Myocyte (in vitro differentiated cells): ENCODE results near the gene OR52E1. TPM values are rescaled to one million over a fixed set of nuclear protein-coding genes. Genes with fewer than 3 reads are reported as not detected.
"Not testable (repeated sequence)": the region's sequence is repeated elsewhere in the genome, so short reads cannot be mapped to it uniquely, and the experiment has no call there.

Experiments
- DNase-seq: peaks from one replicate; pipeline ENCODE4 v3.0.0-alpha.2; 2012; ENCODE audit warnings: low read depth
- polyA plus RNA-seq: library from polyadenylated mRNA; unstranded; fragments of >200 nt; gene quantifications from one replicate; pipeline ENCODE4 v1.2.1, GENCODE V29; 2012; ENCODE audit warnings: missing spikeins
- total RNA-seq: library from RNA; depleted of rRNA; stranded (reverse); fragments of >200 nt; gene quantifications from 2 replicates; pipeline ENCODE4 v1.2.3, GENCODE V29; 2014

Gene OR52E1
- total RNA-seq: not detected in 2 replicates
- not detected for polyA plus RNA-seq

DNA sequence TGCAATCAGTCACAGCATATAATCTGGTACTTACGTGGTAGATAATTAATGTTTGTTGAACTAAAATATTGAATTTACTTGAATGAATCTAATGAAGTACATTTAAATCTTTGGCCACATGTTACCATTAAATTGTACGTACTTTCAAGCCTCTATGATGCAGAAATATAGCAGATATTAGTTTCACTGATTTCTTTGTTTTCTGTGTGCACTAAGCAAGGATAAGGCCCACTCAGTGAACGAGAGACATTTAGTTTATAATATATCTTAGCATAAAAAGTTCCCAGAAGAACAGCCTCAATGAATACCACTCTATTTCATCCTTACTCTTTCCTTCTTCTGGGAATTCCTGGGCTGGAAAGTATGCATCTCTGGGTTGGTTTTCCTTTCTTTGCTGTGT is at the start of gene OR52E1:
TSS of gene OR52E1 (plus strand) at position 301 of the 400 bp plus-strand sequence.
- no peak for DNase-seq

DNA sequence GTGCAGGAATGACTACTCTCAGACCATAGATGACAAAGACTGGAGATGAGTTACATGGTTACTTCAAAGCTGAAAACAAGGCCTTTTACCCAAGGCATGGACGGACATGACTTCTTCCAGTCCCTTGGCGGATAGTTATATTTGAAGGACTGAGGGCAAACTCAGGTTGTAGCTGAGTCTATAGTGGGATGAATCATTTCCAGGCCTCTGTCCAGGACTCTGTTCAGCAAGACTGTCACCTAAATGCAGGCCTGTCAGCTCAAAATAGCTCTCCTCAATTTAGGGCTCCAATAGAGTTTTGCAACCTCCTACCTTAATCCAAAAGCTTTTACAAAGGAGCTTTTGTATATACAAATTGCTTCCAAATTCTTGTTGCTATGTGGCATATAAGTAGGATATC is 47.4 kb upstream of the OR52E1 start:
- DNase-seq: no peak

DNA sequence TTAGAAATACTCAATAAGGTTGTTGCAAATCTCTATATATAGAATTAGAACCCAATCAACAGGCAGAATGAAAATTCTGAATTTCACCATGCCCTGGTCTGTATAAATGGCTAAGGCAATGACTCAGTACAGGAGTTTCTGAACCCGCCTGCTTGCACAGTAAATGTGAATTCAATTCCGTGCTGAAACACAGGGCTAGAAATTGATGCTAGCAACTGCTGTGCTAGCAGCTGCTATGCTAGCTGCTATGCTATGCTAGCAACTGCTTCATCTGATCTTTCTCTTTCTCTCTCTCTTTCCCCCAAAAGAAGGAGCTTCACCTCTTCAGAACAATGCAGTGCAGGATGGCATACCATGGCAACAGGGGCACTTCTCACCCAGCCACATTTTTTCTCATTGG is 32.7 kb upstream of the OR52E1 start:
- DNase-seq: peak; percentile 6

- DNase-seq: no peak
Measured at GRCh38 chr11:5037926-5038325, 31.4 kb upstream of the OR52E1 start.

GRCh38 chr11:5038341-5038740 is 31.0 kb upstream of the OR52E1 start:
- DNase-seq: no peak

GRCh38 chr11:5040876-5041275 is 28.5 kb upstream of the OR52E1 start:
- no peak for DNase-seq

- DNase-seq: no peak
Measured at GRCh38 chr11:5042091-5042490, 27.3 kb upstream of the OR52E1 start.

DNA sequence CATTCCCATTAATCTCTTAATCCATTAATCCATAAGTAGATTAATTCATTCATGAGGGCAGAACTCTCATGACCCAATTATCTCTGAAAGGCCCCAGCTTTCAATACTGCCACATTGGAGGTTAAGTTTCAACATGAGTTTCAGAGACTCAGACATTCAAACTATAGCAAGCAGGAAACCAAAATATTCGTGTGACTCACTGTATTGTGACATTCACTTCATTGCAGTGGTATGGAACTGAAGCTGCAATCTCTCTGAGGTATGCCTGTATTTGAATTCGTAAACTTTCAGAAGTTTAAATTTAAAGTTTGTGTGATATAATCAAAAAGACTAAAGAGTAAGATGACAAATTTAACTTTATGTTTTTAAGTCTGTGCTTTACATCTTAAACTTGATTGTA is 26.0 kb upstream of the OR52E1 start:
- DNase-seq: no peak

DNA sequence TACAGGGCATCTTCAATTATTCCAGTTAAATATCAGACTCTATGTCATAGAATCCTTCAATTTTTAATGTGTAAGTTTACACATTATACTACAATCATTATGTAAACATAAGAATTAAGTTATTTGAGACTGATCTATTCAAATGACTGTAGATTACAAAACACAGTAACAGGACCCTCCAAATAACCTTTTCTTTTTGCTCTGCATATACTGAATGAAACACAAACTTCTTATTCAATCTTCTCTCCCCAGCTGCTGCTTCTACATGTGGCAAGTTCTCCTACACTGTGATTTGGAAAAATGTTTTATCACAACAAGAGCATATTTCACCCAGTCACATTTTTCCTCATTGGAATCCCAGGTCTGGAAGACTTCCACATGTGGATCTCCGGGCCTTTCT is 23.1 kb upstream of the OR52E1 start, which contains the start of gene OR52J3:
TSS of gene OR52J3 (plus strand) at position 301 of the 400 bp plus-strand sequence. CDS start at position 301, 0 bp downstream.
- no peak for DNase-seq

- DNase-seq: no peak
Measured at GRCh38 chr11:5046754-5047330, 22.5 kb upstream of the OR52E1 start.

DNA sequence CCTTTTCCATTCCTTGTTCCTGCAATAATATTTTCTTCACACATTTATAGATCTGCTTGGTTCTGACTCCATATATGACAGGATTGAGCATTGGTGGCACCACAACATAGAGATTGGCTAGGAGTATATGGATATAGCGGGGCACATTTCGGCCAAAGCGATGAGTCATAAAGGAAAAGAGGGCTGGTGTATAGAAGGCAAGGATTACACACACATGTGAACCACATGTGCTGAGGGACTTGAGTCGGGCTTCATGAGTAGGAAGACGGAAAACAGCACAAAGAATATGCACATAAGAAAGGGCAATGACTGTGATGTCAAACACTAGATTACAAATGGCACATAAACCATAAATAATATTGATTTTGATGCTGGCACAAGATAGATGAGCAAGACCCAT is 10.7 kb upstream of the OR52E1 start:
- DNase-seq: not testable (repeated sequence)

- no peak for DNase-seq
Measured at GRCh38 chr11:5059391-5059790, 10.0 kb upstream of the OR52E1 start, which contains the start of gene OR52E2. OR52E2 (minus strand) TSS chr11:5059627; CDS start chr11:5059627, 0 bp downstream.

GRCh38 chr11:5065027-5065426 is 4.3 kb upstream of the OR52E1 start:
- DNase-seq: no peak

DNA sequence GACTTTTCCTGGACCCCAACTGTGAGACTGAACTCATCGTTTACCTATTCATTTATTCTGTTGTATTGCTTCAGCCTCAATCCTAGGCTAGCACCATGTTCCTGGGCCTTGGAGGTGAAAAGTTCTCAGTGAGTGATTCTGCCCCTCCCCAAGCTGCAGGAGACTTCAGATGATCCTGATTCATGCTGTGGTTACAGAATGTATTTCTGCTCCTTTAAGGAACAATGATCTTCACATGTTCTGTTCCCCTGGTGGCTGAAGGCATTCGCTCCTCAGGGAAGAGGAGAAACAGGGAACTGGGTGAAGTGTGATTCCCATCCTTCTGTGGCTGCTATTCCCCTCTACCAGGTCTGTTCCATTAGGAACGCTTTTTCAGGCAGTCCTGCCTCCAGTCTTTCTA is 2.4 kb downstream of the OR52E1 start:
- DNase-seq: no peak

DNA sequence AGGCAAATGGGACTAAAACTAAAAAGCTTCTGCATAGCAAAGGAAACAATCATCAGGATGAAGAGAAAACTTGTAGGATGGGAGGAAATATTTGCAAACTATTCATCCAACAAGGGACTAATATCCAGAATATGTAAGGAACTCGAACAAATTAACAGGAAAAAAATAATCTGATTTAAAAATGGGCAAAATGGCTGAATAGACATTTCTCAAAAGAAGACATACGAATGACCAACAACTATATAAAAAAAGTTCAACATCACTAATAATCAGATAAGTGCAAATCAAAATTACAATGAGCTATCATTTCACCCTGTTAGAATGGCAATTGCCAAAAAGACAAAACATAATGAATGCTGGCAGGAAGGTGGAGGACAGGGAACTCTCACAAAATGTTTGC is 12.0 kb downstream of the OR52E1 start:
- no peak for DNase-seq

DNA sequence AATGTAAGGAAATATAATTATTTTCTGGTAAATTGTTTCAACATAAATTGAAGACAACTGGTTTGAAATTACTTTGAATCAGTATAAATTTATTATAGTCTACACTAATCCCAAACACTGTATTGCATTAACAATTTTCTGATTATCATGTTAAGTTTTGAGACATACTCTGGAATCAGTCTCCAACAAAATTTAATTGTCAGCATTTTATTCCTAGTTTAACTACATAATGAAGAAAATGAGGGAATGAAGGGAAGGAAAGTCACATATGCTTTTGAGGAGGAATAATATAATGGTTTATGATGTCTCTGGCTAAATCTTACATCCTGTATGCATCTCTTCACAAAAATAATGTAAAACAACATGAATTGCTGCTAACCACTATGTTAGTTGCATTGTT is 14.2 kb downstream of the OR52E1 start:
- no peak for DNase-seq

- DNase-seq: no peak
Measured at GRCh38 chr11:5088556-5088955, 19.2 kb downstream of the OR52E1 start.

GRCh38 chr11:5090668-5091067 is 21.3 kb downstream of the OR52E1 start:
- DNase-seq: no peak

DNA sequence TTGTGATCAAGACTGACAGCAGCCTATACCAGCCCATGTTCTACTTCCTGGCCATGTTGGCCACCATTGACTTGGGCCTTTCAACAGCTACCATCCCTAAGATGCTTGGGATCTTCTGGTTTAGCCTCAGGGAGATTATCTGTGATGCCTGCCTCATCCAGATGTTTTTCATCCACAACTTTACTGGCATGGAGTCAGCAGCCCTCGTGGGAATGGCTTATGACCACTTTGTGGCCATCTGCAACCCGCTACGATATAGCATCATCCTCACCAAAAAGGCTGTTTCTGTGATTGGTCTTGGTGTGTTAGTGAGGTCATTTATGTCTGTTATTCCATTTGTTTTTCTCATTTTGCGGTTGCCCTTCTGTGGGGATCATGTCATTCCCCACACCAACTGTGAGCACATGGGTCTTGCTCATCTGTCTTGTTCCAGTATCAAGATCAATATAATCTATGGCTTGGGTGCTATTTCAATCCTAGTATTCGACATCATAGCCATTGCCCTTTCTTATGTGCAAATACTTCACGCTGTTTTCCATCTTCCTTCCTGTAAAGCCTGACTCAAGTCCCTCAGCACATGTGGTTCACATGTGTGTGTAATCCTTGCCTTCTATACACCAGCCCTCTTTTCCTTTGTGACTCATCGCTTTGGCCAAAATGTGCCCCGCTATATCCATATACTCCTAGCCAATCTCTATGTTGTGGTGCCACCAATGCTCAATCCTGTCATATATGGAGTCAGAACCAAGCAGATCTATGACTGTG is 23.6 kb downstream of the OR52E1 start:
- DNase-seq: peak; percentile 1

- no peak for DNase-seq
Measured at GRCh38 chr11:5096011-5096410, 26.6 kb downstream of the OR52E1 start.

DNA sequence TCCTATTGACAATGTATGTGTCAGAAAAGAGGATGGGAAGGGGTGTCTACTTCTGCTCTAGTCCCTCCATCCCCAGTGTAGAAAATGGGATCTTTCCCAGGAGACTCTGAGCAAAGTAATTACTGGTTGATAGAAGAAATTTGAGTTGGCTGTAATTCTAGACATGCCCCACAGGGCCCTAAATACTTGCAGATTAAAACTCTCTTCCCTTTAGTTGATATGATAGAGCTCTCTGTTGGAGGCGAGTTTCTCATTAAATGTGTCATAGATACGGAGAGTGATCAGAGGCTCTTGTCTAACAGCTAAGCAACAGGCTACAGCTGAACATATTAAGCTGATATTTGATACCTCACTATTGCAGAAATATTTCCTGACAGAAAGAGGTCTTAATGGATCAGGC is 32.9 kb downstream of the OR52E1 start:
- no peak for DNase-seq

GRCh38 chr11:5103066-5103465 is 33.7 kb downstream of the OR52E1 start:
- DNase-seq: no peak

GRCh38 chr11:5107285-5107684 is 37.9 kb downstream of the OR52E1 start:
- DNase-seq: peak; percentile 2
